HG03103 (cell line): ENCODE measurements around the gene SMIM28.
"Not testable (repeated sequence)": the region's sequence is repeated elsewhere in the genome, so short reads cannot be mapped to it uniquely, and the experiment has no call there.

Experiments used
- ATAC-seq: cut with Tn5 transposase; IDR thresholded peaks from one replicate; pipeline ENCODE4 v1.9.1; 2021; ENCODE audit warnings: low read depth; ENCODE audit not compliant: unreplicated experiment

Gene SMIM28

GRCh38 chr6:138377844-138378243 lies at the start of gene SMIM28:
TSS of gene SMIM28 (plus strand) at chr6:138377905. CDS start at chr6:138378073, 168 bp downstream.
- no peak for ATAC-seq

GRCh38 chr6:138328210-138328609 lies 49.5 kb upstream of the SMIM28 start:
- ATAC-seq: no peak

- ATAC-seq: no peak
Observed at GRCh38 chr6:138330763-138331162, 46.9 kb upstream of the SMIM28 start.

GRCh38 chr6:138331444-138331843 lies 46.3 kb upstream of the SMIM28 start:
- ATAC-seq: no peak

GRCh38 chr6:138331984-138332383 lies 45.7 kb upstream of the SMIM28 start:
- no peak for ATAC-seq

GRCh38 chr6:138334000-138334399 lies 43.7 kb upstream of the SMIM28 start:
- no peak for ATAC-seq

GRCh38 chr6:138334963-138335362 lies 42.7 kb upstream of the SMIM28 start:
- no peak for ATAC-seq

GRCh38 chr6:138336221-138336620 lies 41.5 kb upstream of the SMIM28 start:
- ATAC-seq: no peak

- no peak for ATAC-seq
Observed at GRCh38 chr6:138337076-138337475, 40.6 kb upstream of the SMIM28 start.

GRCh38 chr6:138339024-138339423 lies 38.7 kb upstream of the SMIM28 start:
- no peak for ATAC-seq

- no peak for ATAC-seq
Observed at GRCh38 chr6:138341176-138341575, 36.5 kb upstream of the SMIM28 start.

GRCh38 chr6:138343112-138343511 lies 34.6 kb upstream of the SMIM28 start:
- no peak for ATAC-seq

GRCh38 chr6:138345565-138346285 lies 32.0 kb upstream of the SMIM28 start:
- ATAC-seq: no peak

- ATAC-seq: no peak
Observed at GRCh38 chr6:138346302-138347195, 31.2 kb upstream of the SMIM28 start.

- no peak for ATAC-seq
Observed at GRCh38 chr6:138347864-138348263, 29.8 kb upstream of the SMIM28 start.

GRCh38 chr6:138349891-138350290 lies 27.8 kb upstream of the SMIM28 start:
- ATAC-seq: no peak

GRCh38 chr6:138357928-138358327 lies 19.8 kb upstream of the SMIM28 start:
- no peak for ATAC-seq

GRCh38 chr6:138368684-138369083 lies 9.0 kb upstream of the SMIM28 start:
- not testable (repeated sequence) for ATAC-seq

GRCh38 chr6:138370631-138371451 lies 6.9 kb upstream of the SMIM28 start:
- ATAC-seq: no peak

- ATAC-seq: no peak
Observed at GRCh38 chr6:138371452-138371711, 6.3 kb upstream of the SMIM28 start.

GRCh38 chr6:138371720-138372119 lies 6.0 kb upstream of the SMIM28 start:
- ATAC-seq: no peak
